T-helper 2 cell treated with Interferon-gamma antibody and Interleukin-4, amounts not matched to agents 5 μg/mL and 100 μg/mL, for 36 hours (primary cell): ENCODE data around the gene COL4A2.

Experiments used
- DNase-seq: peaks from one replicate; pipeline ENCODE4 v3.0.0; 2021; ENCODE audit warnings: low spot score
- H3K27ac Mint-ChIP-seq: one replicate; pipeline ENCODE4 v1.8.0; 2021; ENCODE audit warnings: mild to moderate bottlenecking, mixed read lengths
- H3K27me3 Mint-ChIP-seq: one replicate; pipeline ENCODE4 v1.8.0; 2021; ENCODE audit warnings: low read depth, mixed read lengths
- H3K36me3 Mint-ChIP-seq: one replicate; pipeline ENCODE4 v1.8.0; 2021; ENCODE audit warnings: low read depth, mixed read lengths
- H3K4me1 Mint-ChIP-seq: one replicate; pipeline ENCODE4 v1.8.0; 2021; ENCODE audit warnings: low read depth, mixed read lengths
- H3K4me3 Mint-ChIP-seq: one replicate; pipeline ENCODE4 v1.8.0; 2022; ENCODE audit warnings: mild to moderate bottlenecking, moderate library complexity, mixed read lengths
- H3K9me3 Mint-ChIP-seq: one replicate; pipeline ENCODE4 v1.8.0; 2021; ENCODE audit warnings: mixed read lengths

Gene COL4A2

GRCh38 chr13:110413016-110413675, 106.1 kb downstream of the COL4A2 start:
- H3K9me3 Mint-ChIP-seq, result no peaks in the 10 kb centered on the region

GRCh38 chr13:110413676-110414040, 106.6 kb downstream of the COL4A2 start:
- H3K36me3 Mint-ChIP-seq, result no peaks in the 10 kb centered on the region
- H3K4me1 Mint-ChIP-seq, result peaks cover 4% of the 10 kb centered on the region
- H3K4me3 Mint-ChIP-seq, result no peak overlapping the region
- H3K27ac Mint-ChIP-seq, result no peak overlapping the region
- no peak for DNase-seq
- peaks cover 67% of the 10 kb centered on the region for H3K27me3 Mint-ChIP-seq
- no peaks in the 10 kb centered on the region for H3K9me3 Mint-ChIP-seq

More at GRCh38 chr13:110413016-110413675, 106.1 kb downstream of the COL4A2 start:
- no peak overlapping the region for H3K27ac Mint-ChIP-seq
- peaks cover 4% of the 10 kb centered on the region for H3K4me1 Mint-ChIP-seq
- H3K4me3 Mint-ChIP-seq, result no peak overlapping the region
- no peaks in the 10 kb centered on the region for H3K36me3 Mint-ChIP-seq
- no peak for DNase-seq
- H3K27me3 Mint-ChIP-seq, result peaks cover 65% of the 10 kb centered on the region

GRCh38 chr13:110414283-110414682, 107.2 kb downstream of the COL4A2 start:
- H3K9me3 Mint-ChIP-seq, result no peaks in the 10 kb centered on the region
- DNase-seq, result no peak
- H3K36me3 Mint-ChIP-seq, result no peaks in the 10 kb centered on the region
- no peak overlapping the region for H3K27ac Mint-ChIP-seq
- peaks cover 70% of the 10 kb centered on the region for H3K27me3 Mint-ChIP-seq
- peaks cover 4% of the 10 kb centered on the region for H3K4me1 Mint-ChIP-seq
- no peak overlapping the region for H3K4me3 Mint-ChIP-seq

GRCh38 chr13:110414931-110415330, 107.8 kb downstream of the COL4A2 start:
- H3K36me3 Mint-ChIP-seq, result no peaks in the 10 kb centered on the region
- no peak overlapping the region for H3K4me3 Mint-ChIP-seq
- no peak for DNase-seq
- no peak overlapping the region for H3K27ac Mint-ChIP-seq
- peaks cover 4% of the 10 kb centered on the region for H3K4me1 Mint-ChIP-seq
- H3K27me3 Mint-ChIP-seq, result peaks cover 73% of the 10 kb centered on the region
- no peaks in the 10 kb centered on the region for H3K9me3 Mint-ChIP-seq

- Mint-ChIP-seq H3K27me3 (peaks cover 76% of the 10 kb centered on the region), H3K4me1 (peaks cover 4% of the 10 kb centered on the region), H3K4me3 (no peak overlapping the region), H3K36me3 (no peaks in the 10 kb centered on the region), H3K27ac (no peak overlapping the region), H3K9me3 (no peaks in the 10 kb centered on the region)
- DNase-seq, result no peak
Observed at GRCh38 chr13:110415669-110416068, 108.6 kb downstream of the COL4A2 start.

GRCh38 chr13:110416131-110417025, 109.3 kb downstream of the COL4A2 start:
- no peak overlapping the region for H3K4me3 Mint-ChIP-seq
- H3K27ac Mint-ChIP-seq, result no peak overlapping the region
- H3K4me1 Mint-ChIP-seq, result peaks cover 9% of the 10 kb centered on the region
- DNase-seq, result no peak
- no peaks in the 10 kb centered on the region for H3K9me3 Mint-ChIP-seq
- peaks cover 78% of the 10 kb centered on the region for H3K27me3 Mint-ChIP-seq
- no peaks in the 10 kb centered on the region for H3K36me3 Mint-ChIP-seq

- Mint-ChIP-seq H3K36me3 (no peaks in the 10 kb centered on the region), H3K4me3 (no peak overlapping the region), H3K27ac (no peak overlapping the region), H3K4me1 (peaks cover 13% of the 10 kb centered on the region), H3K27me3 (peaks cover 80% of the 10 kb centered on the region), H3K9me3 (no peaks in the 10 kb centered on the region)
- no peak for DNase-seq
Observed at GRCh38 chr13:110418944-110419343, 111.9 kb downstream of the COL4A2 start.

GRCh38 chr13:110419381-110419791, 112.3 kb downstream of the COL4A2 start:
- Mint-ChIP-seq H3K27ac (no peak overlapping the region), H3K9me3 (no peaks in the 10 kb centered on the region), H3K27me3 (peaks cover 81% of the 10 kb centered on the region), H3K4me1 (peaks cover 13% of the 10 kb centered on the region), H3K4me3 (no peak overlapping the region), H3K36me3 (no peaks in the 10 kb centered on the region)
- DNase-seq, result no peak

GRCh38 chr13:110419946-110420345, 112.9 kb downstream of the COL4A2 start:
- Mint-ChIP-seq H3K27ac (no peak overlapping the region), H3K27me3 (peaks cover 80% of the 10 kb centered on the region), H3K4me1 (peaks cover 13% of the 10 kb centered on the region), H3K4me3 (no peak overlapping the region), H3K9me3 (no peaks in the 10 kb centered on the region), H3K36me3 (no peaks in the 10 kb centered on the region)
- no peak for DNase-seq

GRCh38 chr13:110420626-110421025, 113.5 kb downstream of the COL4A2 start:
- H3K9me3 Mint-ChIP-seq, result no peaks in the 10 kb centered on the region
- H3K27me3 Mint-ChIP-seq, result peaks cover 81% of the 10 kb centered on the region
- no peak overlapping the region for H3K4me3 Mint-ChIP-seq
- no peak overlapping the region for H3K27ac Mint-ChIP-seq
- H3K36me3 Mint-ChIP-seq, result no peaks in the 10 kb centered on the region
- no peak for DNase-seq
- H3K4me1 Mint-ChIP-seq, result peaks cover 13% of the 10 kb centered on the region

- Mint-ChIP-seq H3K36me3 (no peaks in the 10 kb centered on the region), H3K4me3 (no peak overlapping the region), H3K27ac (no peak overlapping the region), H3K9me3 (no peaks in the 10 kb centered on the region), H3K27me3 (peaks cover 81% of the 10 kb centered on the region), H3K4me1 (peaks cover 13% of the 10 kb centered on the region)
- DNase-seq, result no peak
Observed at GRCh38 chr13:110421061-110421460, 114.0 kb downstream of the COL4A2 start.

GRCh38 chr13:110421696-110422385, 114.8 kb downstream of the COL4A2 start:
- peak; percentile 24 for DNase-seq
- Mint-ChIP-seq H3K9me3 (no peaks in the 10 kb centered on the region), H3K27me3 (peaks cover 80% of the 10 kb centered on the region), H3K27ac (no peak overlapping the region), H3K36me3 (no peaks in the 10 kb centered on the region), H3K4me1 (peaks cover 13% of the 10 kb centered on the region), H3K4me3 (no peak overlapping the region)

GRCh38 chr13:110422913-110423688, 116.0 kb downstream of the COL4A2 start:
- peaks cover 77% of the 10 kb centered on the region for H3K27me3 Mint-ChIP-seq
- no peak overlapping the region for H3K27ac Mint-ChIP-seq
- no peaks in the 10 kb centered on the region for H3K36me3 Mint-ChIP-seq
- H3K9me3 Mint-ChIP-seq, result no peaks in the 10 kb centered on the region
- H3K4me3 Mint-ChIP-seq, result no peak overlapping the region
- H3K4me1 Mint-ChIP-seq, result peaks cover 13% of the 10 kb centered on the region
- no peak for DNase-seq
